ENCODE data around the gene TRIM73.
"Not testable (repeated sequence)": the region's sequence is repeated elsewhere in the genome, so short reads cannot be mapped to it uniquely, and the experiment has no call there.

GRCh38 chr7:75366643-75367042, 28.8 kb upstream of the TRIM73 start:
- TF ChIP-seq POLR2A (IDR thresholded peaks at IDR 0.05; ENCODE audit: low read depth); POLR2AphosphoS5 (IDR thresholded peaks at IDR 0.05): not testable (repeated sequence)
